Activated T-cell treated with anti-CD3 and anti-CD28 coated beads, Interleukin-2, amount 50 U/mL, for 4 hours (primary cell): ENCODE data around the gene SCNN1A. TPM values are rescaled to one million over a fixed set of nuclear protein-coding genes. Genes with fewer than 3 reads are reported as not detected.

ENCODE experiments used
- ATAC-seq, 2 donors: fragments of 200-7000 bp; cut with Tn5 transposase; one replicate each; pipeline ENCODE4 v1.10.0; 2021
- DNase-seq: peaks from one replicate; pipeline ENCODE4 v3.0.0-alpha.2; 2020
- H3K27me3 Mint-ChIP-seq: one replicate; pipeline ENCODE4 v1.8.0; 2021; ENCODE audit warnings: low read depth, mixed read lengths
- H3K36me3 Mint-ChIP-seq: one replicate; pipeline ENCODE4 v1.8.0; 2022; ENCODE audit warnings: mixed read lengths; ENCODE audit not compliant: insufficient read depth
- H3K4me1 Mint-ChIP-seq: one replicate; pipeline ENCODE4 v1.8.0; 2021; ENCODE audit warnings: low read depth, mixed read lengths
- H3K4me3 Mint-ChIP-seq: one replicate; pipeline ENCODE4 v1.8.0; 2021; ENCODE audit warnings: mild to moderate bottlenecking, moderate library complexity, mixed read lengths
- H3K9me3 Mint-ChIP-seq: one replicate; pipeline ENCODE4 v1.8.0; 2021; ENCODE audit warnings: mixed read lengths
- total RNA-seq, 3 donors: library from RNA; stranded (reverse); gene quantifications; one replicate each; pipeline ENCODE4 v1.2.1, GENCODE V29; 2021

The SCNN1A gene
- total RNA-seq, 3 donors from 2014 or later: 0.05 to 0.84 (median 0.15) TPM

DNA sequence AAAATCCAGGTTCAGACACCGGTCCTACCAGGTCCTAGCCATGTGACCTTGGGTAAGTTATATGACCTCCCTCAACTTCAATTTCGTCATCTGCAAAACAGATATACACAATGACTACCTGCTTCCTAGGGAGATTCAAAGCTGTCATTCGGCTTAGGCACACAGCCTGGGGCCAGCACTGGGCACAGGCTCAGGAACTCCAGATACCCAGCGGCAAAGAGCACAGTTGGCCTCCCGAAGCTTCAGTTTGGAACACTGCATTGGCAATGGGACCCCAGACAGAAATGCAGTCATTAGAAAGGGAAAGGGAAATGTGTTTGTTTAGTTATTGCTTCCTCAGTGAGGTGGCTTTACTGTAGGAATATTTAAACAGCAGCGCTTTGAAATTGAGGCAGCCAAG, 53.5 kb downstream of the SCNN1A start:
- H3K36me3 Mint-ChIP-seq: no peaks in the 10 kb centered on the region

DNA sequence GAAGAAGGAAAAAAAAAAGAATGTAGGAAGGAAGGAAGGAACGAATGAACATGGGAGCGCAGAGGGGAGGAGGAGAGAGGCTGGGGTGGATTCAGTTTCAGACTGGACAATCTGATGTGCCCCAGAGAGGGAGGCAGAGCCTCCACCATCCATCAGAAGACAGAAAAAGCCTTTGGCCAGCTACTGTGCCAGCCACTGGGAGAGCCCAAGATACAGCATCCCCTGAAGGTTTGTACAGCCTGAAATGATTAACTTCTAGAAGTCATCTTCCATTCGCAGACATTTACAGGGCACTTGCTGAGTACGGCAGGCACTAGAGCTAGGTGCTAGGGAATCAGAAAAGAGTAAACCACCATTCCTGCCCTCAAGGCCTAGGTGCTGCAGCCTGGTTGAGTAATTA, 55.9 kb downstream of the SCNN1A start:
- no peaks in the 10 kb centered on the region for H3K36me3 Mint-ChIP-seq
- DNase-seq: no peak
- H3K27me3 Mint-ChIP-seq: peaks cover 5% of the 10 kb centered on the region
- peaks cover 37% of the 10 kb centered on the region for H3K4me1 Mint-ChIP-seq
- no peak for ATAC-seq
- no peaks in the 10 kb centered on the region for H3K9me3 Mint-ChIP-seq
- H3K4me3 Mint-ChIP-seq: no peak overlapping the region

More for the DNA sequence above, 53.5 kb downstream of the SCNN1A start:
- Mint-ChIP-seq H3K9me3 (no peaks in the 10 kb centered on the region), H3K4me1 (peaks cover 54% of the 10 kb centered on the region), H3K27me3 (peaks cover 5% of the 10 kb centered on the region), H3K4me3 (no peak overlapping the region)
- DNase-seq (no peak), ATAC-seq (no peak)

DNA sequence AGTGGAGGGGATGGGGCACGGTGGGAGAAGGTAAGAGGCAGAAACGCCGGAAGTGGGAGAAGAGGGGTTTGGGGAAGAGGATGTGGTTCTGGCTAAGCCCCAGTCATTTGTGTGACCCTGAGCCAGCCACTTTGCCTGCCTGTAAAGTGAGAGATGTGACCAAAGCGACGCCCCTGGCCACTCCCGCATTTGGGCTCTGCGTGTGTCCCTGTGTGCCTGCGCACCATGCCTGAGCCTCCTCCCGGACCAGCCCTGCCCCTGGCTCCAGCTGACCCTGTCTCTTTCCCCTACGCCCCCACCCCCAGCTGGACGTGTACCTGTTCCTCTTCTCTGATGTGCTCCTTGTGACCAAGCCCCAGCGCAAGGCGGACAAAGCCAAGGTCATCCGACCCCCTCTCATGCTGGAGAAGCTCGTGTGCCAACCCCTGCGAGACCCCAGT, 56.9 kb downstream of the SCNN1A start:
- peaks cover 28% of the 10 kb centered on the region for H3K4me1 Mint-ChIP-seq
- no peaks in the 10 kb centered on the region for H3K36me3 Mint-ChIP-seq
- peak in 1 of 2 donors; percentile 20 for ATAC-seq
- peaks cover 5% of the 10 kb centered on the region for H3K27me3 Mint-ChIP-seq
- DNase-seq: no peak
- H3K4me3 Mint-ChIP-seq: no peak overlapping the region
- H3K9me3 Mint-ChIP-seq: no peaks in the 10 kb centered on the region

DNA sequence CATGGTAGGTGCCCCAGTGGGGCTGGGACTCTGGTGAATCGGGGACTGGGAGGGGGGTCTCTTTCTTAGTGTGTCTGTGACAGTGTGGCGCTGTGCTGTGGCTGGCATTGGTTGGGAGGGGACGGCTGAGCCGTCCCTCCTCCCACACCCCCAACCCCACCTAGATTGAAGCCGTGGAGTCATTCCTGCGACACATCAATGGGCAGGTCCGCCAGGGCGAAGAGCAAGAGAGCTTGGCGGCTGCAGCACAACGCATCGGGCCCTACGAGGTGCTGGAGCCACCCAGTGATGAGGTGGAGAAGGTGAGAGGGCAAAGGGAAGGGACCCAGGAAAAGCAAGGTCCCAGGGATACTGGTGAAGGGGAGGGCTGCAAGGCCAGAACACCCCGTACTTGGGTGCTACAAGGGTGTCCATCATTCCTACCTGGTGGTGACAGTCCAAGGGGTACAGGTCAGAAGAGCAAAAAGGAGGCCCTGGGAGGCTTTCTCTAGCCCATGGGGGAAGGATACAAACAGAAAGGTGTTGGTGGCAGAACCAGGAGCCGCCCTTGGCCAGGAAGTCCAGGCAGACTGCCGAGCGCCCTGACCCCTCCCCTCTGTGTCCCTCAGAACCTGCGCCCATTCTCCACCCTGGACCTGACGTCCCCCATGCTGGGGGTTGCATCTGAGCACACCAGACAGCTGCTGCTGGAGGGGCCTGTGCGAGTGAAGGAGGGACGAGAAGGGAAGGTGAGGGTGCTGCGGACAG, 57.5 kb downstream of the SCNN1A start:
- Mint-ChIP-seq H3K27me3 (peaks cover 5% of the 10 kb centered on the region), H3K4me1 (peaks cover 22% of the 10 kb centered on the region), H3K4me3 (no peak overlapping the region), H3K36me3 (no peaks in the 10 kb centered on the region), H3K9me3 (no peaks in the 10 kb centered on the region)
- ATAC-seq (peak in 1 of 2 donors; percentile 31), DNase-seq (no peak)

DNA sequence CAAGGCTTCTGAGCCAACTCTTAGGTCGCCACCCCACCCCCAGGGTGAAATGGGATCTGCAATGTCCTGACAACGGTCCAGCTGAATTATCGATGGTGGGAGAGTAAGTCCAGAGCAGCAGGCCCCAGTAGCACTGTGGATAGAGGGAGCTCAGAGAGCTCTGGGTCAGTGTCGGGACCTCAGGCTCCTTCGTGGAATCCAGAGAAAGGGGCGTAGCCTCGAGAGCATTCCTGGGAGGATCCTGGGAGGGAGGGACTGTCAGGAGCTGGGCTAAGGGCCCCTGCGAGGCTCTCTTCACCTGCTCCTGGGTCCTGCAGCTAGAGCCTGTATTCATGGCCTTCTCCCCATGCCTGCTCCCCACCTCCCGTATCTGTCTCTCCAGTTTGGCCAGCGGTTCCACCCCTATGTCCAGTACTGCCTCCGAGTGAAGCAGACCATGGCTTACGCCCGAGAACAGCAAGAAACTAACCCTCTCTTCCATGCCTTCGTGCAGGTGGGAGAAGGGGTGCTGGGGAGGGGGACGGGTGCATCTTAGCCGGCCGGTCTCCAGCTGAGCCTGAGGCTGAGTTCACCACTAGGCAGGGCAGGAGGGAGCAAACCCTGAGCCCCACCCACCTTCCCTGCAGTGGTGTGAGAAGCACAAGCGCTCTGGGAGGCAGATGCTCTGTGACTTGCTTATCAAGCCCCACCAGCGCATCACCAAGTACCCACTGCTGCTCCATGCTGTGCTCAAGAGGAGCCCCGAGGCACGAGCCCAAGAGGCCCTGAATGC, 58.3 kb downstream of the SCNN1A start:
- H3K4me3 Mint-ChIP-seq: no peak overlapping the region
- H3K4me1 Mint-ChIP-seq: peaks cover 20% of the 10 kb centered on the region
- DNase-seq (no peak), ATAC-seq (no peak)
- peaks cover 5% of the 10 kb centered on the region for H3K27me3 Mint-ChIP-seq
- H3K36me3 Mint-ChIP-seq: no peaks in the 10 kb centered on the region
- no peaks in the 10 kb centered on the region for H3K9me3 Mint-ChIP-seq

DNA sequence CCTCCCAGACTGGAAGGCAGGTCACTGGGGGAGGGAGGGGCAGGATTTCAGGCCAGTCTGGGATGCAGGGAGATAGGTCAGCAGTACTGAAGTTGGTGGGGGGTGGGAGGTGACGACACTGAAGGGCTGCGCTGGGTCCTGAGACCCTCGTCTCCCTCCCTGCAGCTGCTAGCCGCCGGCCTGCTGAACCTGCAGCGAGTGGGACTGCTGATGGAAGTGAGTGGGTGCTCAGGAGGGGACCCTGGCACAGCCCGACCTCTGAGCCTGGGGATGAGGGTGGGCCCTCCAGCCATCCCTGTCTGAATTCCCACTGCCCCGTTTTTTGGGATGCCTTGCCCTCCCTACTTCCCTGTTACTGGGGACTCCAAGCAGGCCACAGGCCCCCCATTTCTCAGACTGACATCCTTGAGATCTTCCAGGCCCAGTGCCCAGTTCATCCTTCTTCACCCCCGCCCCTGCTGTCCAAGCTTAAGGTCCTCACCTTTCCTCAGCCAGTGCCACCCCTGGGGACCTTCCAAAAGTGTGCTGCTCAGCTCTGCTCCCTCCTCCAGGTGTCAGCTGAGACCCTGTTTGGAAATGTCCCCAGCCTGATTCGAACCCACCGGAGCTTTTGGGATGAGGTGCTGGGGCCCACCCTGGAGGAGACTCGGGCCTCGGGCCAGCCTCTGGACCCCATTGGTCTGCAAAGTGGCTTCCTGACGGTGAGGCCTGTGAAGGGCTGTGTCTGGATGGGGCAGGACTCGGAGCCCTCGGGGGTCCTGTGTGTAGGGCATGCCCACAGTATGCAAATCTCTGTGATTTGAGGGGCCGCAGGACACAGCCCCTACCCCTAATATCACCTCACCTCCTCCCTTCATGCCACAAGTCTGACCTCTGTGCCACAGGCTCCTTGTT, 59.4 kb downstream of the SCNN1A start:
- Mint-ChIP-seq H3K4me3 (no peak overlapping the region), H3K9me3 (no peaks in the 10 kb centered on the region), H3K4me1 (peaks cover 16% of the 10 kb centered on the region), H3K27me3 (peaks cover 7% of the 10 kb centered on the region), H3K36me3 (no peaks in the 10 kb centered on the region)
- DNase-seq (no peak), ATAC-seq (no peak)

DNA sequence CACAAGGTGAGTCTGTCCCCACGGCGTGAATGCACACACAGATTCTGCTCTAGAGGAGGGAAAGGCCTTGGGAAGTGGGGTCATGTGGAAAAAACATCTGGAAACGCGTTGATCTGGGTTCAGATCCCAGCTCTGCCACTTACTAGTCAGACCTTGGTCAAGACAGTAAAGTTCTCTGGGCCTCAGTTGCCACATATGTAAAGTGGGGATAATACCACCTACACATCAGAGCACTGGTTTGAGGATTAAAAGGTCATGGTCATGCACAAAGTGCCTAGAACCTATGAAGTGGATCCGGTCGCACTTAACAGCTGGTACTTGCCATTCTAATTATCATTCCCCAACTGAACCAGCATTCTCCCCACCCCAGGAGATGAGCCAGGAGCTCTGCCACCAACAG, 60.2 kb downstream of the SCNN1A start:
- DNase-seq (no peak), ATAC-seq (no peak)
- peaks cover 7% of the 10 kb centered on the region for H3K27me3 Mint-ChIP-seq
- no peak overlapping the region for H3K4me3 Mint-ChIP-seq
- H3K36me3 Mint-ChIP-seq: no peaks in the 10 kb centered on the region
- H3K4me1 Mint-ChIP-seq: peaks cover 16% of the 10 kb centered on the region
- no peaks in the 10 kb centered on the region for H3K9me3 Mint-ChIP-seq

DNA sequence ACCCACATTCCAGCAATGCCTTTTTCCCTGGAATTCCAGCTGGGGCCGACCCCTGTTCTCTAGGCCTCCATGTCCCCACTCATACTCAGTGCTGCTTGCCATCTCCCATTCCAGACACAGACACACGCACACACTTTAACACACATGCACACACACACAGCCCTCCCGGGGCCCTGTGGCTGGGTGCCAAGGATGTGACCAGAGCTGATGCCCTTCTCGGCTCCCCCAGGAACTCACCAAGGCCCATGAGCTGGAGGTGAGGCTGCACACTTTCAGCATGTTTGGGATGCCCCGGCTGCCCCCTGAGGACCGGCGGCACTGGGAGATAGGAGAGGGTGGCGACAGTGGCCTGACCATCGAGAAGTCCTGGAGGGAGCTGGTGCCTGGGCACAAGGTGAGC, 60.6 kb downstream of the SCNN1A start:
- H3K27me3 Mint-ChIP-seq: peaks cover 7% of the 10 kb centered on the region
- DNase-seq: no peak
- H3K4me1 Mint-ChIP-seq: peaks cover 16% of the 10 kb centered on the region
- no peaks in the 10 kb centered on the region for H3K9me3 Mint-ChIP-seq
- H3K36me3 Mint-ChIP-seq: no peaks in the 10 kb centered on the region
- no peak for ATAC-seq
- H3K4me3 Mint-ChIP-seq: no peak overlapping the region

DNA sequence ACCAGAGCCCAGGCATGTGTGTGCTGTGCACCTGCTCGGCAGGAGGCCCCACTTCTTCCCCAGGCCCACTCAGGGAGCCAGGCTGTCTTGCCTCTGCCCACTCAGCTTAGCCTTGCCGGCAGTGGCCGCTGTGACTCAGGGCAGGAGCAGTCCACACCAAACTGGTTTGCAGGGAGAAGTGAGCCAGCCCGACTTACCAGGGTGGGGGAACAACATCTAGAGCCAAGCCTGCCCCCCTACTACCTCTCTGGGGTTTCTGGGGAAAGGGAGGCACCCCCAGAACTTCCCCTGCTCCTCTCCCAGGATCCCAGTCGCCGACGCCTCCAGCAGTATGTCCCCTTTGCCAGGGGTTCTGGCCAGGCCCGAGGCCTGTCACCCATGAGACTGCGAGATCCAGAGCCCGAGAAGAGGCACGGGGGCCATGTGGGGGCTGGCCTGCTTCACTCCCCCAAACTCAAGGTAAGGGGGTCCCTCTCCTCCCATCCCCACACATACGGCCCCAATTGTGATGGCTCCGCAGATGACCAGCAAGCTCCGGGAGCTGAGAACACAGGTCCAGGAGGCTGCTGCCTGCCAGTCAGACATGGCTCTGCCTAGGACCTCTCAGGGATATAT, 61.9 kb downstream of the SCNN1A start:
- H3K36me3 Mint-ChIP-seq: no peaks in the 10 kb centered on the region
- ATAC-seq: no peak
- H3K4me1 Mint-ChIP-seq: peaks cover 12% of the 10 kb centered on the region
- no peak overlapping the region for H3K4me3 Mint-ChIP-seq
- peaks cover 12% of the 10 kb centered on the region for H3K27me3 Mint-ChIP-seq
- no peaks in the 10 kb centered on the region for H3K9me3 Mint-ChIP-seq
- DNase-seq: no peak

DNA sequence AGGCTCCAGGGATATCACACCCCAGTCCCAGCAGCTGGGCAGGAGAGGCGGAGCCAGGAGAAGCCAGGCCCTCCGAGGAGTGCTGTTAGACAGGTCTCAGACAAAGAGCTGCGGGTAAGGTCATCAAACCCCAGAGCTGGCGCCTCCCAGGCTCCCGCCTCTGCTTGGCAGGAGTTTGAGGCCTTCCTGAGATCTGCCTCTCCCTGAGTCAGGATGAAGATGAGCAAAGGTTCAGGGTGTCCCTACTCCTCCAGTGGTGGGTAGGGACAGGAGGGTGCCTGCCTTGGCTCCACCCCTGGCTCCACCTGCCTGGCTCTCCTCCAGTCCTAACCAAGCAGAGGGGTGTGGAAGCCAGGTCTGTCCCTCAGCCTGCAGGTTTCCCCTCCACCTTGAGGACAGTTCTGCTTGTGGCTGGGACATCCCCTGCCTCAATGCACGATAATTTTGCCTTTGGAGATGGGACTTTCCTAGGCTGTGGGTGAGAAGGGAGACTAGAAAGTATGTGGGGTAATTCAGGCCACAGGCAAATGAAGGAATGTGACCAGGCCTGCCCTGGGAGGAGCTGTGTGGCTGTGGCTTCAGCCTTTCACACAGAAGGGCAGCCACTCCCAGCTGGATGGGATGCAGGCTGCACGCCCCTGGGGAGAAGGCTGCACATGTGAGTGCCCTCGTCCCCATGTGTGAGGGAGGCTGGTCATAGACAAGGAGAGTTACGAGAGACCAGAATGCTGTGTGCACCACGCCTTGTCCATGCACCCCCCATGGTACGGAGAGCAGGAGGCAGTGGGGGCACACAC, 62.6 kb downstream of the SCNN1A start:
- ATAC-seq (peak in 1 of 2 donors; percentile 30), DNase-seq (no peak)
- H3K9me3 Mint-ChIP-seq: no peaks in the 10 kb centered on the region
- no peaks in the 10 kb centered on the region for H3K36me3 Mint-ChIP-seq
- H3K27me3 Mint-ChIP-seq: peaks cover 11% of the 10 kb centered on the region
- H3K4me3 Mint-ChIP-seq: no peak overlapping the region
- peaks cover 5% of the 10 kb centered on the region for H3K4me1 Mint-ChIP-seq

DNA sequence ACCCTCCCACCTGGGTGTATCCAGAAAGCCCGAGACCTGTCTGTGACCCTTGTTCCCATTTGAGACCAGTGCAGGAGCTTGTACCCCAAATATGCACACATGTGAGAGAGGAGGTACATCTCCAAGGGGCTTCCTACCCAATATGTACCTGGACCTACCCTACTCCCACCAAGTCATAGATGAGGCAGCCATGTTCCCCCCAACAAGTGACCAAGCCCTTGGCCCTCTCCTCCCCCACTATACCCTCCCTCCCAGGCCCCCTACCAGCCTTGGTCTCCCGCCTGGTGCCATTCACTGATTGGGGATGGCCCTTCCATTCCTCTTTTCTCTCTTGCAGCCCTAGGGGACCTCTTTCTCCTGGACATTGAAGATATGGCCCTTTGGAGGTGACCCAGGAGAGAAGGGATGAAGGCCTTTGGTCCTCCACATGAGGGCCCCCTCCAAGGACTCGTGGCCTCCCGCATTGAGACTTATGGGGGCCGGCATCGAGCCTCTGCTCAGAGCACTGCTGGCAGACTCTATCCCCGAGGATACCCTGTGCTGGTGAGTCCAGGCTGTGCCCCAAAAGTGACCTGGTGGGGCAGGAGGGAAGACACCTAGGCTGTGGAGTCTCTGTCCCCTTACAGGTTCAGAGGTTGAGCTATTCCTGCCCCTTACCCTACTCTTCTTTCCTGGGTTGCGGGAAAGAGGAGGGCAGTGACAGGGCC, 63.4 kb downstream of the SCNN1A start:
- peaks cover 8% of the 10 kb centered on the region for H3K27me3 Mint-ChIP-seq
- no peaks in the 10 kb centered on the region for H3K9me3 Mint-ChIP-seq
- no peak for ATAC-seq
- DNase-seq: no peak
- no peak overlapping the region for H3K4me3 Mint-ChIP-seq
- H3K4me1 Mint-ChIP-seq: peaks cover 2% of the 10 kb centered on the region
- H3K36me3 Mint-ChIP-seq: no peaks in the 10 kb centered on the region

DNA sequence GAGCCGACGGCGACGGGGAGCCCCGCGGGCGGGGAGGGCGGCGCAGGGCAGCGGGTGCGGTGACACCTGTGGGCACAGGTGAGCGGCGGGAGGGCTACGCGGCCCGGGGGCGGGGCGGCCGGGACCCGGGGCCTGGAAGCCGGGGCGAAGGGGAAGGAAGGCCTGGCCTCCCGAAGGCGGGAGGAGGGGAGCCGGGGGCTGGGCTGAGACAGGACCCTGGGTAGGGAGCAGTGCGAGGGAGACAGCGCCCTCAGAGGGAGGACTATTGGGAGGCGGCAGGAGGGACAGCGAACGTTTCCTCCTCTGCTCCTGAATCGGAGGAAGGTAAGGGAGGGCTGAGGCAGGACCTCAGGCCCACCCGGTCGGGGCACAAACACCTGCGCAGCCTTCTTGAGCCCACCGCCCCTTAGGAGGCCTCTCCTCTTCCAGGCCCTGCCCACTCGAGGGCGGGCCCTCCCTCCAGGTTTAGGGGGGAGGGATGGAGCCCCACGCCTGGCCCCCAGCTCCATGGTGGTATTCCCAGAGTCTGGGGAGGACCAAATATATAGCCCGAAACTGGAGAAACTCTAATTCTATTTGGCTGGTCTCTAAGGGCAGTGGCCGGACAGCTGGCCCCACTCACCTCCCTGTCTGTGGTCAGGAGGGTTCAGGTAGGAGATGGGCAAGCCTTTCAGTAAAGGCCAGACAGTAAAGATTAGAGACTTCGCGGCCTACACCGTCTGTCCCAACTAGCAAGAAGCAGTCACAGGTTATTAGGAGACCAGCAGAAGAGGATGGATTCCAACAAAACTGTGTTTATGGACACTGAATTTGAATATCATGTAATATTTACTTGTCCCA, 64.4 kb downstream of the SCNN1A start:
- no peak for DNase-seq
- Mint-ChIP-seq H3K4me1 (peaks cover 2% of the 10 kb centered on the region), H3K27me3 (peaks cover 8% of the 10 kb centered on the region), H3K4me3 (no peak overlapping the region), H3K9me3 (no peaks in the 10 kb centered on the region), H3K36me3 (no peaks in the 10 kb centered on the region)
- peak in 1 of 2 donors; percentile 15 for ATAC-seq
